Measurements from ENCODE around the gene U2AF2.

The U2AF2 gene

DNA sequence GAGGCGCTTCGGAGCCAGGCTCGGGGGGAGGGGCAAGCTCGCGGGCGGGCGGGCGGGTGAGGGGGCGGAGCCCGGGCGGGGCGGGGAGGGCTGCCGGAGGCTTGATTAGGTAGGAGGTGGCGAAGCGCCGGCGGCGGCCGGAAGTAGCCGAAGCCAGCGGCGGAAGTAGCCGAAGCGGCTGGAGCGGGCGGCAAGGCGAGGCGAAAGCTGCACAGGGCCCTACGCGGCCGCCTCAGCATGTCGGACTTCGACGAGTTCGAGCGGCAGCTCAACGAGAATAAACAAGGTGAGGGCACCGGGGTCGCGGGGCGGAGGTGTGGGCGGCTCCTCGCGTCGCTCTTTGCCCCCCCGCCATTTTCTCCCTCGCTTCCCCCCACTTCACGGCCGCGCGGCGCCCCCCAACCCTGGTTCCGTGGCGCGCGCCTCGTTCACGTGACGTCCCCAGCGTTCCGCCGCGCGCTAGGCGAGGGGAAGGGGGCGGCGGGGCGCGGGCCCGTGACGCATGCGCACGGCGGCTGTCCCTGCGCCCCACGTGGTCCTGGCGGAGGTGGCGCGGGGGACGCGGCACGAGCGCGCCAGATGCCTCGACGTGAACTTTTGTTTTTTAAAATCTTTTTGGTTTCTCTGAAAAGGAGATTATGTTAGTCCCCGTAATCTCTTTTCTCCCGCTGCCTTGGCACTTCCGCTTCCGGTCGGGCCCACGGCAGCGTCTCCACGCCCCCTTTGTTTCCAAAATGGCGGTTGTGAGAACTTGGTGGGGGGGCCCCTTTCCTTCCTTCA lies at the start of gene U2AF2:
Gene U2AF2 (plus strand): TSS at position 168 of the 780 bp plus-strand sequence. CDS start 70 bp downstream, at position 238.
- DNase-seq (ENCODE audit: low spot score), result peak; percentile 94

DNA sequence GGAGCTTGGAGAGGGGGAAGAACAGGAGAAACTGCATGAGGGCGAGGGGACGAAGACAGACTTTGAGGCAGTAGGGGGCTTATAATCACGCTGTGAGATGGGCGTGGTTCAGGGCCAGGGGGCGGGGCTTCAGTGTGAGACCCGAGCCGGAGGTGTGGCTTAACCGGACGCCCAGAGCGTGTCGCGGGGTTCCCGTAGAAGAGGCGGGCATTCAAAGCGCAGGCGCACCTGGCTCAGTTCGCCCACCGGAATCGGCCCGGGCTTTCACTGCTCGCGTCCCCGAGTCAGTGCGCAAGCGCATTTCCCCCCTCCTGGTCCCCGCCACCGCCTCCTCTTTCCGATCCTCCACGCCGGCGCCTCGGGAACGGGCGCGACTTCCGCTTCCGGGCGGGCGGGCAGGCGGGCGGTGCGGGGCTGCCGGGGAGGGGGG lies 49.6 kb upstream of the U2AF2 start:
- peak; percentile 98 for DNase-seq (ENCODE audit: low spot score)

DNA sequence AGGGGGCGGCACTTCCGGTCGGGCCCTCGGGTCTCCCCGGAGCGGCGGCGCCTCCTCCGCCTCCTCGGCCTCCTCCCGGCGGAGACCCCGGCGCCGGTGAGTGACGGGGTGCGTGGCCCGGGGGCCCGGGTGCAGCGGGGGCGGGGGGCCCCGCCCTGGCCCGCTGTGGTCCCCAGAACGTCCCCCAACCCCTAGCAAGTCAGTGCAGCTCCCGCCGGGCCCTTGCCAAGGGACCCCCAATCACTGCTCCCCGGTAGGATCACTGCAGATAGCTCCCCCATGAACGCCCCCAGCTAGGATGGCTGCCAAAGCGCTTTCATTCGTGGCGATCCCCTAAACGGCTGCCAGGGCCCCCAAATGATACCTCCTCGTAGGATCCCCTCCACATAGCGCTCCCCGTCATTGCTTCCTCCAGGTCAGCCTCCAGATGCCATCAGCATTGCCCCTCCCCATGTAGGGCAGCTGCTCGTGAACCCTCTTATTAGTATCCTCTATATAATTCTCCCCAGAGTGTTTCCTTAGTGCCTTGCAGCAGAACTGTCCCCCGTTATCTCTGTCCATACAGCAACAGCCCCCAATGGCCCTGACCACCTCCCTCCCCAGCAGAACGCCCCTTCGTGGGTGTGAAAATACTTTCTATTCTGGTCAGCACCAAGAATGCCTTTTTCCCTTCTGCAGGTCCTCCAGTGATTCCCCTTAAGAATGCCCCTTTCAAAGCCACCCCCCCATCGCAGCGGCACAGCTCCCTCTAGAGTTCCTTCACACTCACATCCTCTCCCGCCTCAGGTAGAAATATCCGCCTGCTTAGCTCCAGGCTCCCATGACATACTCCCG lies 49.0 kb upstream of the U2AF2 start, which contains the start of gene ZNF865:
Gene ZNF865 (plus strand): TSS at position 11 of the 834 bp plus-strand sequence. CDS start 7,972 bp downstream, outside the sequence.
- peak; percentile 93 for DNase-seq (ENCODE audit: low spot score)

DNA sequence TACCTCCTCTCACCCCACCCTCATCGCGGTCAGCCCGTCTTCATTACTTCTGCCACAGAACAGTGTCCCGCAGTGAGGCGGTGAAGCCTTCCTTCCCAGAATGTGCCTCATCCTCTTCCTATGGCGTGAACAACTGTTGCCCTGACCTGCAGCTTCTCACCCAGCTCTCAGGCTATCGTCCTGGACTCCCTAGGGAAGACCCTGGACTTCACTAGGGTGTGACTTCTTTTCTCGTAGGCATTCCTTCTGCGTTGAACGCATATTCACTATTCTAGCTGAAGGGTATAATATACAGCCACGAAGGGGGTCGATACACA lies 48.4 kb upstream of the U2AF2 start:
- no peak for DNase-seq (ENCODE audit: low spot score)

DNA sequence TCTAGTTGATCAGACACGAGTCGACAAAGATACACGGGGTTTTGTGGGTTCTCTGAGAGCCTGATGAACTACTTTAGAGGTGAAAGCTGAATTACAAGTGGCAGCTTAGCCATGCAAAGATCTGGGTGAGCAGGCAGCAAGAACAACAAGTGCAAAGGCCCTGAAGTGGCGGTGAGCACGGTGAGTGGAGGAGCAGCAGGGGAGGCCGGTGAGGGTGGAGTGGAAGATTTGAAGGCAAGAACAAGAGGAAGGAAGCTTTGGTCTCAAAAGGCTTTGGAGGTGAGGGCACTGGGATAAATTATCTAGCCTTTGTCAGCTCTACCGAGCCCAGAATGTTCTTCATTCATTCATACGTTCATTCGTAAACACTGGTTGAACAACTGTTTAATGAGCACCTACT lies 48.0 kb upstream of the U2AF2 start:
- DNase-seq (ENCODE audit: low spot score), result no peak

DNA sequence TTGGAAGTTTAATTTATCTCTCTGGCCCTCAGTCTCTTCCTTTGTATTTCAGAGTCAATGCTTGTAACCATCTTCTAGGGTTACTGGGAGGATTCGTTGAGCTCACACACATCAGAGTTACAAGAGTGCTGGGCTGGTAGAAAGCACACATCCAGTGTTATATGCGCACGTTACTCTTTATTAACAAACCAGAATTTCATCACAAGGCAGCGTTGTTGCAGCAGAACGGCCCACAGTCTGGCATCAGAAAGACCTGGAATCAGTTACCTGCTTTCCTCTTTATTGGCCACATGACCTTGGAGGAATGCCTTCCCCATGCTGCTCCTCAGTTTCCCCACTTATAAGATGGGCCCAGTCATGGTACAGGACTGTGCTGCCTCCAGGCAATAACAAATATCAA lies 45.5 kb upstream of the U2AF2 start:
- DNase-seq (ENCODE audit: low spot score), result no peak

DNA sequence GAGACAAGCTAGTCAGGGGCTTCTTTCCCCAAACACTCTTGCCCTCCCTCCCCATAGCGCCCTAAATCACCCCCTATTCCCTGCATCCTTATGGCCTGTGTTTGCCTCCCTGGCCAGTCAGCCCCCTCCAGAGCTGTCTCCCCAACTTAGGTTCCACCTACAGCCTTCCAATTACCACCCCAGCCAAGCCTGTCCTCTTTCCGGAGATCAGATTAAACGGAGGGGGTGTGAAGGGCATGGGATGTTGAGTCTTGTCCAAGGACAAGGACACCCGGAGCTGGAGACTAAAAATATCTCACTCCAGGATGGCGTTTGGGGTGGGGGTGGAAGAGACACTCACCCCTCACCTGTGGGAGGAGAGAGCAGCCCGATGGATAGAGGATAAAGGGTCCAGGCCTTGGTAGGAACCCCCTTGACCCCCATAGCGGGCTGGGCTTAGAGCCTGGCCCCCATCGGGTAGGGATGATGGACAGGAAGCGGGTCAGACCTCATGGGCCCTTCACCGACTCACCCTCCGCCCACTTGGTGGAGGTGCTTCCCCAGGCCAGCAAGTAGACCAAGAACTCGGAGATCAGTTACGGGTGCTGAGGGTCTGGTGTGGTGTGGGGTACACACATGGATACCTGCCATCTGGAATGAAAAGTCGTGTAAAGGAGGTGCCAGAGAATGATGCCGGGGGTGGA lies 43.4 kb upstream of the U2AF2 start:
- DNase-seq (ENCODE audit: low spot score), result no peak

DNA sequence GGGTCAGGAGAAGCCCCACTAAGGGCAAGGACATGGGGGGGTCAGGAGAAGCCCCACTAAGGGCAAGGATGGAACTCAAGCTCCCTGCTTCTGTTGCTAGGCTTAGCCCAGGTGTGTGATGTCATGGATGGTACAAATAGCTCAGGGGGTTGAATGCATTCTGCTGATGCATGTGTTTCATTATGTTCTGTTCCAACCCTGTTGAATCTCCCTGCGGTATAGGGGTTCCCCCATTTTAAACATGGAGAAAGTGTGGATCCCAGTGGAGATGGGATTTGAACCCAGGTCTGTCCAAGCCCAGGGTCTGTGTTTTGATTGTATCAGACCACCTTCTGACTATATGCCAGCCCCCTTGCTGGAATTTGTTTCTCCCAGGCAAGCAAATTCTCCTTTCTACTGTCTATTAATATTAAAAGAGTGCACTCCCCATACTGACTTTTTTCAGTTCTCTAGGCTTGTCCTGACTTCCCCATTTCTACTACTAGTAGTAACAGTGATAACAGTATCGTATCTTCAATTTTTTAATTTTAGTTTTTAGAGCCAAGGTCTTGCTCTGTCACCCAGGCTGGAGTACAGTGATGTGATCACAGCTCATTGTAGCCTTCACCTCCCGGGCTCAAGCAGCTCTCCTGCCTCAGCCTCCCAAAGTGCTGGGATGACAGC lies 42.7 kb upstream of the U2AF2 start:
- no peak for DNase-seq (ENCODE audit: low spot score)

DNA sequence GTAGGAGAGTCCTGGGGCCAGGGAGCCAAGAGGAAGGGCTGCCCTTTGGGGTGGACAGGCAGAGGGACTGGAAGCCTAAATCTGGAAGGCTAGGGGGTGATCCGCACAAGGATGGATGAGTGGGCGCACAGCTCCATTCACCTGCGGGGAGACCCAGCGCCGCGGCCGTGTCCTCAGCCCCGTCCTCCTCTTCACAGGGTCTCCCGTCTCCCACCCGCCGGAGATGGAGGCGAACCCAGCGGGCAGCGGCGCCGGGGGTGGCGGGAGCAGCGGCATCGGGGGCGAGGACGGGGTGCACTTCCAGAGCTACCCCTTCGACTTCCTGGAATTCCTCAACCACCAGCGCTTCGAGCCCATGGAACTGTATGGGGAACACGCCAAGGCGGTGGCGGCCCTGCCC lies 41.4 kb upstream of the U2AF2 start:
- DNase-seq (ENCODE audit: low spot score), result no peak

DNA sequence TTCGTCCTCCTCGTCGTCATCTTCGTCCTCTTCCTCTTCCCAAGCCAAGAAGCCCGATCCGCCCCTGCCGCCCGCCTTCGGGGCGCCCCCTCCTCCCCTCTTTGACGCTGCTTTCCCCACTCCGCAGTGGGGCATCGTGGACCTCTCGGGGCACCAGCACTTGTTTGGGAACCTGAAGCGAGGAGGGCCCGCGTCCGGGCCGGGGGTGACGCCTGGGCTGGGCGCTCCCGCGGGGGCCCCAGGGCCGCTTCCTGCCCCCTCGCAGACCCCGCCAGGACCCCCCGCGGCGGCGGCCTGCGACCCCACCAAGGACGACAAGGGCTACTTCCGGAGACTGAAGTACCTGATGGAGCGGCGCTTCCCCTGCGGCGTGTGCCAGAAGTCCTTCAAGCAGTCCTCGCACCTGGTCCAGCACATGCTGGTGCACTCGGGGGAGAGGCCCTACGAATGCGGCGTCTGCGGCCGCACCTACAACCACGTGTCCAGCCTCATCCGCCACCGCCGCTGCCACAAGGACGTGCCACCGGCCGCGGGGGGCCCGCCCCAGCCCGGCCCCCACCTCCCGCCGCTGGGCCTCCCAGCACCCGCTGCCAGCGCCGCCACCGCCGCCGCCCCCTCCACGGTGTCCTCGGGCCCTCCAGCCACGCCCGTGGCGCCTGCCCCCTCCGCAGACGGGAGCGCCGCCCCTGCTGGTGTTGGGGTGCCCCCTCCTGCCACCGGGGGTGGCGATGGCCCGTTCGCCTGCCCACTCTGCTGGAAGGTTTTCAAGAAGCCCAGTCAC lies 40.7 kb upstream of the U2AF2 start:
- DNase-seq (ENCODE audit: low spot score), result no peak

DNA sequence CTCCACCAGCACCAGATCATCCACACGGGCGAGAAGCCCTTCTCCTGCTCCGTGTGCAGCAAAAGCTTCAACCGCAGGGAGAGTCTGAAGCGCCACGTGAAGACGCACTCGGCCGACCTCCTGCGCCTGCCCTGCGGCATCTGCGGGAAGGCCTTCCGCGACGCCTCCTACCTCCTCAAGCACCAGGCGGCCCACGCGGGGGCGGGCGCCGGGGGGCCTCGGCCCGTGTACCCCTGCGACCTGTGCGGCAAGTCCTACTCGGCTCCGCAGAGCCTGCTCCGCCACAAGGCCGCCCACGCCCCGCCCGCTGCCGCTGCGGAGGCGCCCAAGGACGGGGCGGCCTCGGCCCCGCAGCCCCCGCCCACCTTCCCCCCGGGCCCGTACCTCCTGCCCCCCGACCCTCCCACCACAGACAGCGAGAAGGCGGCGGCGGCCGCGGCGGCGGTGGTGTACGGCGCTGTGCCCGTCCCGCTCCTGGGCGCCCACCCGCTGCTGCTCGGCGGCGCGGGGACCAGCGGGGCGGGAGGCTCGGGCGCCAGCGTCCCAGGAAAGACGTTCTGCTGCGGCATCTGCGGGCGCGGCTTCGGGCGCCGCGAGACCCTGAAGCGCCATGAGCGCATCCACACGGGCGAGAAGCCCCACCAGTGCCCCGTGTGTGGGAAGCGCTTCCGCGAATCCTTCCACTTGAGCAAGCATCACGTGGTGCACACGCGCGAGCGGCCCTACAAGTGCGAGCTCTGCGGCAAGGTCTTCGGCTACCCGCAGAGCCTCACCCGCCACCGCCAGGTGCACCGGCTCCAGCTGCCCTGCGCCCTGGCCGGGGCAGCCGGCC lies 39.9 kb upstream of the U2AF2 start:
- DNase-seq (ENCODE audit: low spot score), result no peak

DNA sequence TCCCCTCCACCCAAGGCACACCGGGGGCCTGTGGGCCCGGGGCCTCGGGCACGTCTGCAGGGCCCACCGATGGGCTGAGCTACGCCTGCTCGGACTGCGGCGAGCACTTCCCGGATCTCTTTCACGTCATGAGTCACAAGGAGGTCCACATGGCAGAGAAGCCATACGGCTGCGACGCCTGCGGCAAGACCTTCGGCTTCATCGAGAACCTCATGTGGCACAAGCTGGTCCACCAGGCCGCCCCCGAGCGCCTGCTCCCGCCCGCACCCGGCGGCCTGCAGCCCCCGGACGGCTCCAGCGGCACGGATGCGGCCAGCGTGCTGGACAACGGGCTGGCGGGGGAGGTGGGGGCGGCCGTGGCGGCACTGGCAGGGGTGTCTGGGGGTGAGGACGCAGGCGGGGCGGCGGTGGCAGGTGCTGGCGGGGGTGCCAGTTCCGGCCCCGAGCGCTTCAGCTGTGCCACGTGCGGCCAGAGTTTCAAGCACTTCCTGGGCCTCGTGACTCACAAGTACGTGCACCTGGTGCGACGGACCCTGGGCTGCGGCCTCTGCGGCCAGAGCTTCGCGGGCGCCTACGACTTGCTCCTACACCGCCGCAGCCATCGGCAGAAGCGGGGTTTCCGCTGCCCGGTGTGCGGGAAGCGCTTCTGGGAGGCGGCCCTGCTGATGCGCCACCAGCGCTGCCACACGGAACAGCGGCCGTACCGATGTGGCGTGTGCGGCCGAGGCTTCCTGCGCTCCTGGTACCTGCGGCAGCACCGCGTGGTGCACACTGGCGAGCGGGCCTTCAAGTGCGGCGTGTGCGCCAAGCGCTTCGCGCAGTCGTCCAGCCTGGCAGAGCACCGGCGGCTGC lies 39.1 kb upstream of the U2AF2 start:
- no peak for DNase-seq (ENCODE audit: low spot score)

DNA sequence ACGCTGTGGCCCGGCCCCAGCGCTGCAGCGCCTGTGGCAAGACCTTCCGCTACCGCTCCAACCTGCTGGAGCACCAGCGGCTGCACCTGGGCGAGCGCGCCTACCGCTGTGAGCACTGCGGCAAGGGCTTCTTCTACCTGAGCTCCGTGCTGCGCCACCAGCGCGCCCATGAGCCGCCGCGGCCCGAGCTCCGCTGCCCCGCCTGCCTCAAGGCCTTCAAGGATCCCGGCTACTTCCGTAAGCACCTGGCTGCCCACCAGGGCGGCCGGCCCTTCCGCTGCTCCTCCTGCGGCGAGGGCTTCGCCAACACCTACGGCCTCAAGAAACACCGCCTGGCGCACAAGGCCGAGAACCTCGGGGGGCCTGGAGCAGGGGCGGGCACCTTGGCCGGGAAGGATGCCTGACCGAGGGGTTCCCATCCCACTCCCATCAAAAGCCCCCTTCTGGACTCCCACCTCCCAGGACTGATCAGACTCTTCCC lies 38.4 kb upstream of the U2AF2 start:
- DNase-seq (ENCODE audit: low spot score), result no peak

DNA sequence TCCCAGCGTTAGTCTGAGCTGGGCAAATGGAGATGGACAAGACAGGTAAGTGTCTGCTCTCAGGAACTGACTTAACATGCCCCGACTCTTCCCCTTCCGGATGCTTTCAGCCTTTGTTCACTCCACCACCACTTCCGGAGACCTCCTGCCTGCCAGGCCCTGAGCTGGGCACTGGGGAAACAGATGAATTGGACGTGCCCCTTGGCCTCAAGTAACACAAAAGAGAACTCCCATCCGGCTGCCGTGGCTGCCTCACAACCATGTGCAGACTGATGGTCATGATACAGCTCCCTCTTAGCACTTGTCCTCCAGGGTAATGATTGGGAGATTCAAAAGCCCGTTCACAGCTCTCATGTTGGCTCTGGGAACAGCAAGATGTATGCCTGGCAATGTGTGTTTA lies 37.4 kb upstream of the U2AF2 start:
- no peak for DNase-seq (ENCODE audit: low spot score)

DNA sequence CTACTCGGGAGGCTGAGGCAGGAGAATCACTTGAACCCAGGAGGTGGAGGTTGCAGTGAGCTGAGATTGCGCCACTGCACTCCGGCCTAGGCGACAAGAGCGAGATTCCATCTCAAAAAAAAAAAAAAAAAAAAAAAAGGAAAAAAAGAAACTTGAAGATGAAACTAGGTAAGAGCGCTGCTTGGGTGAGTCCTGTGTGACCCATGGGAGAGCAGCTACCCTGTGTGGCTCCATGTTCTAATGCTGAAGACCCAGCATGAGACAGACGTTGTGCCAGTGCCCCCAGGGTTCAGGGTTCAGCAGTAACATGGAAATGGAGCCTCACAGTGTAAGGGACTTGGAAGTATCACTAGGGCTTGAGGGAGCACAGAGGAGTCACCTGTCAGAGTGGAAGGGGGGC lies 36.4 kb upstream of the U2AF2 start:
- DNase-seq (ENCODE audit: low spot score), result no peak

DNA sequence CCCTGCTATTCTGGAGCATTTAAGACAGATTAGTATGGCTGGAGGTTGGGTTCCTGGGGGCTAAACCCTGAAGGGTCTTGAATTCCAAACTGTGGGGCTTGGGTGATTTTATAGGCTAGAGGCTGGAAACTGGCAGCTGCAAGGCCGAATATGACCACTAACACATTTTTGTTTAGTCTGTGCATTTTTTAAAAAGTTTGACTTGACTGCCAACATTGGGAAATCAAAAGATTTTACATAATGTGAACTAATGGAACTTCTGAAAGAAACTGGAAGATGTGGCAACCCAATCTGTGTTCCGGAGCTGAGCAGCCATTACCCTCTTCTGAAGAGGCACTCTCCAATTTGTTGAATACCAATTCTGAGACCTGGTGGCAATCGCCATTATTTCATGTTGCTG lies 35.5 kb upstream of the U2AF2 start:
- DNase-seq (ENCODE audit: low spot score), result no peak

DNA sequence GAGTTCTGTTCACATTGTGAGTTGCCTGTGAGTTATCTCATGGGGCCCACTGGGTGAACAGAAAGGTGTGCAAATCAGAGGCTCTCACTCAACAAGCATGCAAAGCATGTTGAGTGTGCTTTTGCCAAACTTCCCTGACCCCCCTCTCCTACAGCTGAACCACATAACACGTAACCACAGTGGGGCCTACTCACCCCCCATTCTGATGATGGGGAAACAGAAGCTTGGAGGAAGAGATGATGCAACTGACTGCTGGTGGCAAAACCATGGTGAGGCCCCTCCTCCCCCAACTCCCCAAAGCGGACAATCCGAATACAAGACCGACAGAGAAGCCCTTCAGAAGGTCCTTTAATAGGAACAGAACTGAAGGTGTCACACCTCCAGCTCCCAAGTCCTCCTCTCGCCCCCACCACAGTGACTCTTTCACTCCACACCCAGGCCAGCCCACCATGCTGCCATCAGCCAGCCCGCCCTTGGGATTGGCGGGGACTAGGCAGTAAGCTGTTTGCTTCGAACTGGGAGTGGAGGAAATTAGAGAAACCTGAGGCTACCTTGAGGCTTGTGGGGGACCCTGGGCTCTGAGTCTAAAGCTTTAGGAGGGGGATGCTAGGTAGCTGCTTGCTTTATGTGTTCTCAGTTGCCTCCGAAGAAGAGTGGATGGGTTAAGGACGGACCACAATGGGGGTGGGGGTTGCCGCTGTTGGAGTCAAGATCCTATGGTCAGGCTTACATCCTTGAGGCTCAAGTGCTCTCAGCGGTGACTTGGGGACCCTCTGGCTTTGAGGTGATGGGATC lies 34.2 kb upstream of the U2AF2 start:
- no peak for DNase-seq (ENCODE audit: low spot score)

DNA sequence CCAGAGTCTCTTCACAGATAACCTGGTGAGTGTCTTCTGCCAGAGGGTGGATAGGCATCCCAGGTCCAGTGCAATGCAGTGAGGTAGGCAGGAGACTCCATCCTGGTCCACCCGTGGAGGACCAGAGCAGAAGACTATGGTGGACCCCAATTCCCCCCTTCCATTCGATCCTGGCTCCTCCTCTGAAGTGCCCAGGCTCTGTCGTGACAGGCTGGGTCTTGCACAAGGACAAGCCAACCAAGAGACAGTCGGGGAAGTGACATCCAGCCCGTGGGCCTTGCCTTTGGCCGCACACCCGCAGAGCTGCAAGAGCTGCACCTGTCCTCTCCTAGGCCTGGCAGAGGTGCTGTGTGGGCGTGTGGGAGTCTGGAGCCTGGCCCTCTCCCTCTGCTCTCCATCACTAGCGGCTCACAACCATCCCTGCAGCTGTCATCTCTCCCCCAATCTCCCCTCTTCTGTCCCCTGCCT lies 33.6 kb upstream of the U2AF2 start:
- DNase-seq (ENCODE audit: low spot score), result no peak

All from HuH-7.5 (cell line).